Measurements from ENCODE around the gene NDUFAF7.
A peak's percentile ranks its signal among the peaks of the same experiment; 100 is the strongest.
"Not testable (repeated sequence)": the region's sequence is repeated elsewhere in the genome, so short reads cannot be mapped to it uniquely, and the experiment has no call there.

NDUFAF7 gene

GRCh38 chr2:37291680-37292079 is 60.2 kb downstream of the NDUFAF7 start:
- no peak overlapping the region for H3K27ac Mint-ChIP-seq
- H3K27me3 Mint-ChIP-seq: no peaks in the 10 kb centered on the region
- H3K4me3 Mint-ChIP-seq: no peak overlapping the region
- H3K36me3 Mint-ChIP-seq: peaks cover 25% of the 10 kb centered on the region
- no peaks in the 10 kb centered on the region for H3K9me3 Mint-ChIP-seq
- peaks cover 16% of the 10 kb centered on the region for H3K4me1 Mint-ChIP-seq

GRCh38 chr2:37294858-37295257 is 63.4 kb downstream of the NDUFAF7 start:
- not testable (repeated sequence) for H3K9me3 Mint-ChIP-seq, H3K4me3 Mint-ChIP-seq, H3K27ac Mint-ChIP-seq

GRCh38 chr2:37295469-37296073 is 64.1 kb downstream of the NDUFAF7 start:
- Mint-ChIP-seq H3K4me3 (no peak overlapping the region), H3K27me3 (no peaks in the 10 kb centered on the region), H3K27ac (peak overlapping the region; percentile 30), H3K36me3 (peaks cover 21% of the 10 kb centered on the region), H3K9me3 (no peaks in the 10 kb centered on the region), H3K4me1 (peaks cover 33% of the 10 kb centered on the region)

More at GRCh38 chr2:37294858-37295257, 63.4 kb downstream of the NDUFAF7 start:
- not testable (repeated sequence) for H3K27me3 Mint-ChIP-seq
- Mint-ChIP-seq H3K4me1 (peaks cover 26% of the 10 kb centered on the region), H3K36me3 (peaks cover 19% of the 10 kb centered on the region)

- Mint-ChIP-seq H3K9me3 (no peaks in the 10 kb centered on the region), H3K36me3 (peaks cover 12% of the 10 kb centered on the region), H3K27ac (no peak overlapping the region), H3K4me3 (no peak overlapping the region), H3K27me3 (no peaks in the 10 kb centered on the region), H3K4me1 (peaks cover 47% of the 10 kb centered on the region)
Observed at GRCh38 chr2:37297632-37298031, 66.2 kb downstream of the NDUFAF7 start.

Data from activated naive CD4-positive, alpha-beta T cell treated with anti-CD3 and anti-CD28 coated beads, Interleukin-2, amount 50 U/mL, for 24 hours (primary cell).